Parathyroid adenoma (tissue), 2 donors: ENCODE results near the gene S100A16.

Experiments
- H2AFZ ChIP-seq: fragments of 300-600 bp; sonication (generic); one replicate; pipeline ENCODE4 v1.7.0; 2017; ENCODE audit warnings: antibody characterized with exemption, mild to moderate bottlenecking
- H3K27ac ChIP-seq: fragments of 300-600 bp; sonication (generic); one replicate; pipeline ENCODE4 v1.7.0; 2017
- H3K27me3 ChIP-seq: fragments of 300-600 bp; sonication (generic); one replicate; pipeline ENCODE4 v1.7.0; 2017; ENCODE audit warnings: low read length; ENCODE audit not compliant: control insufficient read depth, insufficient read depth
- H3K36me3 ChIP-seq: fragments of 300-600 bp; sonication (generic); one replicate; pipeline ENCODE4 v1.7.0; 2017; ENCODE audit warnings: low read length; ENCODE audit not compliant: control insufficient read depth, insufficient read depth
- H3K4me1 ChIP-seq: fragments of 300-600 bp; sonication (generic); one replicate; pipeline ENCODE4 v1.7.0; 2017; ENCODE audit warnings: control low read depth
- H3K4me2 ChIP-seq: fragments of 300-600 bp; sonication (generic); one replicate; pipeline ENCODE4 v1.7.0; 2017; ENCODE audit warnings: low read length
- H3K4me3 ChIP-seq: fragments of 300-600 bp; sonication (generic); one replicate; pipeline ENCODE4 v1.7.0; 2017; ENCODE audit warnings: low read depth, low read length
- H3K79me2 ChIP-seq: fragments of 300-600 bp; sonication (generic); one replicate; pipeline ENCODE4 v1.7.0; 2017; ENCODE audit warnings: control low read depth
- H3K9ac ChIP-seq: fragments of 300-600 bp; sonication (generic); one replicate; pipeline ENCODE4 v1.7.0; 2017; ENCODE audit warnings: mild to moderate bottlenecking
- H3K9me3 ChIP-seq: fragments of 300-600 bp; sonication (generic); one replicate; pipeline ENCODE4 v1.7.0; 2017; ENCODE audit warnings: low read length; ENCODE audit not compliant: control insufficient read depth
- CTCF ChIP-seq: fragments of 300-600 bp; sonication (generic); IDR thresholded peaks from one replicate; pipeline ENCODE4 v1.7.0; 2017; ENCODE audit warnings: antibody characterized with exemption, mild to moderate bottlenecking
- donor health status: primary hyperparathyroidism.

S100A16 gene

GRCh38 chr1:153612755-153613331 is at the start of gene S100A16:
TSS of gene S100A16 (minus strand) at chr1:153613137. CDS start at chr1:153608151, 4,986 bp downstream.
- Histone ChIP-seq H3K4me1 (peaks cover 35% of the 10 kb centered on the region), H2AFZ (peak within 1 kb of the TSS; percentile 56), H3K27ac (peak within 1 kb of the TSS; percentile 83), H3K27me3 (no peaks in the 10 kb centered on the region), H3K9ac (peak within 1 kb of the TSS; percentile 80), H3K9me3 (no peaks in the 10 kb centered on the region), H3K36me3 (no peaks in the 10 kb centered on the region), H3K4me2 (peak within 1 kb of the TSS; percentile 92), H3K4me3 (peak within 1 kb of the TSS; percentile 79), H3K79me2 (no peaks in the 10 kb centered on the region)
- TF ChIP-seq CTCF, result no peak

GRCh38 chr1:153662269-153662668 is 49.3 kb upstream of the S100A16 start:
- no peak overlapping the region for H3K9ac ChIP-seq
- no peaks in the 10 kb centered on the region for H3K4me1 ChIP-seq
- H3K27ac ChIP-seq, result no peak overlapping the region
- H3K27me3 ChIP-seq, result no peaks in the 10 kb centered on the region
- no peak overlapping the region for H3K4me2 ChIP-seq
- H3K79me2 ChIP-seq, result peaks cover 4% of the 10 kb centered on the region
- TF ChIP-seq CTCF, result no peak
- no peak overlapping the region for H3K4me3 ChIP-seq
- H3K36me3 ChIP-seq, result no peaks in the 10 kb centered on the region
- no peaks in the 10 kb centered on the region for H3K9me3 ChIP-seq
- H2AFZ ChIP-seq, result no peak overlapping the region

GRCh38 chr1:153661111-153661708 is 48.3 kb upstream of the S100A16 start:
- no peak overlapping the region for H3K4me3 ChIP-seq
- no peak overlapping the region for H3K27ac ChIP-seq
- TF ChIP-seq CTCF, result no peak
- H3K36me3 ChIP-seq, result no peaks in the 10 kb centered on the region
- H3K9ac ChIP-seq, result no peak overlapping the region
- no peak overlapping the region for H2AFZ ChIP-seq
- H3K4me2 ChIP-seq, result no peak overlapping the region
- H3K9me3 ChIP-seq, result no peaks in the 10 kb centered on the region
- no peaks in the 10 kb centered on the region for H3K27me3 ChIP-seq
- H3K79me2 ChIP-seq, result peaks cover 4% of the 10 kb centered on the region
- H3K4me1 ChIP-seq, result no peaks in the 10 kb centered on the region

GRCh38 chr1:153659656-153660055 is 46.7 kb upstream of the S100A16 start:
- H3K4me3 ChIP-seq, result peak overlapping the region; percentile 87
- H3K9ac ChIP-seq, result no peak overlapping the region
- no peak for TF ChIP-seq CTCF

GRCh38 chr1:153659175-153659534 is 46.2 kb upstream of the S100A16 start:
- H3K36me3 ChIP-seq, result no peaks in the 10 kb centered on the region
- no peaks in the 10 kb centered on the region for H3K27me3 ChIP-seq
- H3K9ac ChIP-seq, result peak overlapping the region; percentile 11
- peak overlapping the region; percentile 80 for H3K4me2 ChIP-seq
- no peaks in the 10 kb centered on the region for H3K9me3 ChIP-seq
- peak overlapping the region; percentile 86 for H2AFZ ChIP-seq
- H3K27ac ChIP-seq, result peak overlapping the region; percentile 88
- H3K4me1 ChIP-seq, result no peaks in the 10 kb centered on the region
- no peak for TF ChIP-seq CTCF
- peak overlapping the region; percentile 87 for H3K4me3 ChIP-seq
- H3K79me2 ChIP-seq, result peaks cover 4% of the 10 kb centered on the region

More at GRCh38 chr1:153659656-153660055, 46.7 kb upstream of the S100A16 start:
- H3K79me2 ChIP-seq, result peaks cover 4% of the 10 kb centered on the region
- no peak overlapping the region for H3K27ac ChIP-seq
- no peak overlapping the region for H2AFZ ChIP-seq
- H3K9me3 ChIP-seq, result no peaks in the 10 kb centered on the region
- no peaks in the 10 kb centered on the region for H3K4me1 ChIP-seq
- peak overlapping the region; percentile 80 for H3K4me2 ChIP-seq
- no peaks in the 10 kb centered on the region for H3K27me3 ChIP-seq
- H3K36me3 ChIP-seq, result no peaks in the 10 kb centered on the region
